HEK293 (cell line): ENCODE measurements around the gene COG3.

Experiments
- TRIM28 ChIP-seq: IDR thresholded peaks from 2 replicates; pipeline ENCODE4 v1.6.1; 2011; ENCODE audit warnings: low read length, control low read depth, borderline replicate concordance
- ZNF202 ChIP-seq: fragments of 450-650 bp; formaldehyde crosslinking; IDR thresholded peaks from 2 replicates; pipeline ENCODE4 v1.5.1; 2016; ENCODE audit warnings: missing biosample characterization, missing genetic modification characterization, borderline replicate concordance
- ZNF677 ChIP-seq: fragments of 450-650 bp; IDR thresholded peaks from 2 replicates; pipeline ENCODE4 v1.5.0; 2018; ENCODE audit warnings: missing biosample characterization, mild to moderate bottlenecking, missing genetic modification characterization, moderate library complexity
- TF ChIP-seq, protein P1 (sequence below): fragments of 450-650 bp; formaldehyde crosslinking; IDR thresholded peaks from 2 replicates; pipeline ENCODE4 v1.5.1; 2016; ENCODE audit warnings: missing biosample characterization, missing genetic modification characterization
- TF ChIP-seq, protein P2 (sequence below): fragments of 450-650 bp; formaldehyde crosslinking; conservative IDR thresholded peaks from 2 replicates; pipeline ENCODE4 v1.5.1; 2016; ENCODE audit warnings: low read depth, missing biosample characterization, missing genetic modification characterization
- TF ChIP-seq, protein P3 (sequence below): fragments of 450-650 bp; formaldehyde crosslinking; IDR thresholded peaks from 2 replicates; pipeline ENCODE4 v1.5.1; 2016; ENCODE audit warnings: missing biosample characterization, missing genetic modification characterization, borderline replicate concordance

DNA sequence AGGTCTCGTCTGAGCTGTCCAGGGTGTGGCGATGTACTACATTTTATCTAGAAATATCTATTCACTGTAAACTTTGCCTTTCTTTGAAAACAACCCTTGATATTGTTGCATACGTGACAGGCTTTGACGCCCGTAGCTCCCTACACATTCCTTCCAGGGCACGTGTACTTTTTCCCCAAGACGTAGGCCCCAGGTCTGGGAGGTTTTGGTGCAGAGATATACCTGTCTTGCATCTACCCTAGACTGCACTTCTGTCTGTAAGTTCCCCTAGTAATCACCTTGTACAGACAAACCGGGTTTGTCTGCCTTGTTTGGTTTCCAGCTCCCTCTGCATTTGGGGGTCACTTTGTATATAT is 81.6 kb downstream of the COG3 start:
- TF ChIP-seq ZNF677 (tag by site-specific recombination) (no peak), ZNF202 (tag by site-specific recombination) (no peak), TRIM28 (no peak)
- TF ChIP-seq, protein P1, sequence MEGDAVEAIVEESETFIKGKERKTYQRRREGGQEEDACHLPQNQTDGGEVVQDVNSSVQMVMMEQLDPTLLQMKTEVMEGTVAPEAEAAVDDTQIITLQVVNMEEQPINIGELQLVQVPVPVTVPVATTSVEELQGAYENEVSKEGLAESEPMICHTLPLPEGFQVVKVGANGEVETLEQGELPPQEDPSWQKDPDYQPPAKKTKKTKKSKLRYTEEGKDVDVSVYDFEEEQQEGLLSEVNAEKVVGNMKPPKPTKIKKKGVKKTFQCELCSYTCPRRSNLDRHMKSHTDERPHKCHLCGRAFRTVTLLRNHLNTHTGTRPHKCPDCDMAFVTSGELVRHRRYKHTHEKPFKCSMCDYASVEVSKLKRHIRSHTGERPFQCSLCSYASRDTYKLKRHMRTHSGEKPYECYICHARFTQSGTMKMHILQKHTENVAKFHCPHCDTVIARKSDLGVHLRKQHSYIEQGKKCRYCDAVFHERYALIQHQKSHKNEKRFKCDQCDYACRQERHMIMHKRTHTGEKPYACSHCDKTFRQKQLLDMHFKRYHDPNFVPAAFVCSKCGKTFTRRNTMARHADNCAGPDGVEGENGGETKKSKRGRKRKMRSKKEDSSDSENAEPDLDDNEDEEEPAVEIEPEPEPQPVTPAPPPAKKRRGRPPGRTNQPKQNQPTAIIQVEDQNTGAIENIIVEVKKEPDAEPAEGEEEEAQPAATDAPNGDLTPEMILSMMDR (tag by site-specific recombination) = no peak
- TF ChIP-seq, protein P2, sequence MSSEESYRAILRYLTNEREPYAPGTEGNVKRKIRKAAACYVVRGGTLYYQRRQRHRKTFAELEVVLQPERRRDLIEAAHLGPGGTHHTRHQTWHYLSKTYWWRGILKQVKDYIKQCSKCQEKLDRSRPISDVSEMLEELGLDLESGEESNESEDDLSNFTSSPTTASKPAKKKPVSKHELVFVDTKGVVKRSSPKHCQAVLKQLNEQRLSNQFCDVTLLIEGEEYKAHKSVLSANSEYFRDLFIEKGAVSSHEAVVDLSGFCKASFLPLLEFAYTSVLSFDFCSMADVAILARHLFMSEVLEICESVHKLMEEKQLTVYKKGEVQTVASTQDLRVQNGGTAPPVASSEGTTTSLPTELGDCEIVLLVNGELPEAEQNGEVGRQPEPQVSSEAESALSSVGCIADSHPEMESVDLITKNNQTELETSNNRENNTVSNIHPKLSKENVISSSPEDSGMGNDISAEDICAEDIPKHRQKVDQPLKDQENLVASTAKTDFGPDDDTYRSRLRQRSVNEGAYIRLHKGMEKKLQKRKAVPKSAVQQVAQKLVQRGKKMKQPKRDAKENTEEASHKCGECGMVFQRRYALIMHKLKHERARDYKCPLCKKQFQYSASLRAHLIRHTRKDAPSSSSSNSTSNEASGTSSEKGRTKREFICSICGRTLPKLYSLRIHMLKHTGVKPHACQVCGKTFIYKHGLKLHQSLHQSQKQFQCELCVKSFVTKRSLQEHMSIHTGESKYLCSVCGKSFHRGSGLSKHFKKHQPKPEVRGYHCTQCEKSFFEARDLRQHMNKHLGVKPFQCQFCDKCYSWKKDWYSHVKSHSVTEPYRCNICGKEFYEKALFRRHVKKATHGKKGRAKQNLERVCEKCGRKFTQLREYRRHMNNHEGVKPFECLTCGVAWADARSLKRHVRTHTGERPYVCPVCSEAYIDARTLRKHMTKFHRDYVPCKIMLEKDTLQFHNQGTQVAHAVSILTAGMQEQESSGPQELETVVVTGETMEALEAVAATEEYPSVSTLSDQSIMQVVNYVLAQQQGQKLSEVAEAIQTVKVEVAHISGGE (tag by site-specific recombination) = no peak
- TF ChIP-seq, protein P3, sequence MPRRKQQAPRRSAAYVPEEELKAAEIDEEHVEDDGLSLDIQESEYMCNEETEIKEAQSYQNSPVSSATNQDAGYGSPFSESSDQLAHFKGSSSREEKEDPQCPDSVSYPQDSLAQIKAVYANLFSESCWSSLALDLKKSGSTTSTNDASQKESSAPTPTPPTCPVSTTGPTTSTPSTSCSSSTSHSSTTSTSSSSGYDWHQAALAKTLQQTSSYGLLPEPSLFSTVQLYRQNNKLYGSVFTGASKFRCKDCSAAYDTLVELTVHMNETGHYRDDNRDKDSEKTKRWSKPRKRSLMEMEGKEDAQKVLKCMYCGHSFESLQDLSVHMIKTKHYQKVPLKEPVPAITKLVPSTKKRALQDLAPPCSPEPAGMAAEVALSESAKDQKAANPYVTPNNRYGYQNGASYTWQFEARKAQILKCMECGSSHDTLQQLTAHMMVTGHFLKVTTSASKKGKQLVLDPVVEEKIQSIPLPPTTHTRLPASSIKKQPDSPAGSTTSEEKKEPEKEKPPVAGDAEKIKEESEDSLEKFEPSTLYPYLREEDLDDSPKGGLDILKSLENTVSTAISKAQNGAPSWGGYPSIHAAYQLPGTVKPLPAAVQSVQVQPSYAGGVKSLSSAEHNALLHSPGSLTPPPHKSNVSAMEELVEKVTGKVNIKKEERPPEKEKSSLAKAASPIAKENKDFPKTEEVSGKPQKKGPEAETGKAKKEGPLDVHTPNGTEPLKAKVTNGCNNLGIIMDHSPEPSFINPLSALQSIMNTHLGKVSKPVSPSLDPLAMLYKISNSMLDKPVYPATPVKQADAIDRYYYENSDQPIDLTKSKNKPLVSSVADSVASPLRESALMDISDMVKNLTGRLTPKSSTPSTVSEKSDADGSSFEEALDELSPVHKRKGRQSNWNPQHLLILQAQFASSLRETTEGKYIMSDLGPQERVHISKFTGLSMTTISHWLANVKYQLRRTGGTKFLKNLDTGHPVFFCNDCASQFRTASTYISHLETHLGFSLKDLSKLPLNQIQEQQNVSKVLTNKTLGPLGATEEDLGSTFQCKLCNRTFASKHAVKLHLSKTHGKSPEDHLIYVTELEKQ = no peak
